ENCODE data around the gene SLC7A8. TPM values are rescaled to one million over a fixed set of nuclear protein-coding genes. Genes with fewer than 3 reads are reported as not detected.

The SLC7A8 gene
- total RNA-seq, 1 experiment from 2014 or later = 77.9 TPM

DNA sequence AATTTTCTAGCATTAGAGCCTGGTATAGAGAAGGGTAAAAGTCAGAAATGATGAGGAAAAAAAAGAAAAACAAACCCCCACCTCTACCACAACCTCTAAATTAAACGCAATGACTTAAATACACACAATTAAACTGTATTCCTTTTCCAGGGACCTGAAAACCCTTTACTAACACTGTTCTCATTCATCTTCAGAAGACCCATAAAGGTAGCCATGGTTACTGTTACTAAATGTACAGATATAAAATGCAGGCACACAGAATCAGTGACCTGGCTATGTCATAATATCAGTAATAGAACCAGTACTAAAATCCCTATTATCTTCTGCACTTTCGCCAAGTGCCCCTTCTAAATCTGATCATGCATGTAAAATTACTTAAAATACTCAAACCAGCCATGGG, 89.9 kb downstream of the SLC7A8 start:
- H3K4me2 ChIP-seq (ENCODE audit: insufficient read depth, insufficient read length, low read length) = peak overlapping the region; percentile 93
- no peak overlapping the region for H3K4ac ChIP-seq (ENCODE audit: low read depth, low read length)
- H3K36me3 Mint-ChIP-seq (ENCODE audit: insufficient read depth in 1 of 3, low read depth in 3 of 3) = peaks cover 36 to 62% (median 56%) of the 10 kb centered on the region in 3 experiments
- no peak overlapping the region for H3K27ac ChIP-seq (ENCODE audit: insufficient read length, low read depth, low read length)
- H2AK5ac ChIP-seq (ENCODE audit: insufficient read length, low read length) = no peak overlapping the region
- H3K4me3 Mint-ChIP-seq = no peak overlapping the region; a peak in 1 of 5 replicates
- H2AFZ ChIP-seq (ENCODE audit: low read length) = no peak overlapping the region
- peak overlapping the region; percentile 99 for H3K9ac ChIP-seq (ENCODE audit: extremely low read depth, insufficient read length, low read length)
- H3K9me3 Mint-ChIP-seq = no peaks in the 10 kb centered on the region
- no CpG with 5 or more reads among the region's 2 CpGs for WGBS (ENCODE audit: extremely low coverage, insufficient read length, low lambda C conversion rate)
- H3K18ac ChIP-seq (ENCODE audit: insufficient read length, low read depth, low read length) = no peak overlapping the region
- no peaks in the 10 kb centered on the region for H3K9me3 ChIP-seq (ENCODE audit: control insufficient read depth, low read depth, low read length)
- H3K14ac ChIP-seq (ENCODE audit: insufficient read depth, low read length) = no peak overlapping the region
- peaks cover 6% of the 10 kb centered on the region for H3K23me2 ChIP-seq (ENCODE audit: insufficient read length, low read depth, low read length, poor library complexity, severe bottlenecking)
- no peak overlapping the region for H3K56ac ChIP-seq (ENCODE audit: insufficient read length, low read depth, low read length)
- no peaks in the 10 kb centered on the region for H3K27me3 Mint-ChIP-seq (ENCODE audit: low read depth)
- H3K27me3 ChIP-seq (ENCODE audit: insufficient read depth, low read length) = no peaks in the 10 kb centered on the region
- H2BK15ac ChIP-seq (ENCODE audit: low read depth, low read length) = no peak overlapping the region
- H2BK20ac ChIP-seq (ENCODE audit: low read depth, low read length, poor library complexity, severe bottlenecking) = no peak overlapping the region
- H3T11ph ChIP-seq (ENCODE audit: low read length) = no peak overlapping the region
- H2BK120ac ChIP-seq (ENCODE audit: low read depth, low read length, poor library complexity, severe bottlenecking) = no peak overlapping the region
- no peak overlapping the region for H4K91ac ChIP-seq (ENCODE audit: insufficient read length, low read depth, low read length)
- H3K4me1 ChIP-seq (ENCODE audit: insufficient read depth, low read length) = peaks cover 2% of the 10 kb centered on the region; the same call in 1 of the 2 replicates
- no peak overlapping the region for H2BK12ac ChIP-seq (ENCODE audit: insufficient read length, low read depth, low read length)
- no peaks in the 10 kb centered on the region for H4K20me1 ChIP-seq (ENCODE audit: control insufficient read depth, insufficient read depth, insufficient read length)
- H3K4me1 Mint-ChIP-seq = peaks cover 14 to 25% of the 10 kb centered on the region in 2 experiments
- H4K5ac ChIP-seq (ENCODE audit: insufficient read length, low read depth, low read length) = no peak overlapping the region
- peaks cover 5% of the 10 kb centered on the region for H3K79me1 ChIP-seq (ENCODE audit: insufficient read depth, low read depth, low read length, poor library complexity, severe bottlenecking)
- H2BK5ac ChIP-seq (ENCODE audit: insufficient read length, low read length) = no peak overlapping the region
- TF ChIP-seq, protein P1, sequence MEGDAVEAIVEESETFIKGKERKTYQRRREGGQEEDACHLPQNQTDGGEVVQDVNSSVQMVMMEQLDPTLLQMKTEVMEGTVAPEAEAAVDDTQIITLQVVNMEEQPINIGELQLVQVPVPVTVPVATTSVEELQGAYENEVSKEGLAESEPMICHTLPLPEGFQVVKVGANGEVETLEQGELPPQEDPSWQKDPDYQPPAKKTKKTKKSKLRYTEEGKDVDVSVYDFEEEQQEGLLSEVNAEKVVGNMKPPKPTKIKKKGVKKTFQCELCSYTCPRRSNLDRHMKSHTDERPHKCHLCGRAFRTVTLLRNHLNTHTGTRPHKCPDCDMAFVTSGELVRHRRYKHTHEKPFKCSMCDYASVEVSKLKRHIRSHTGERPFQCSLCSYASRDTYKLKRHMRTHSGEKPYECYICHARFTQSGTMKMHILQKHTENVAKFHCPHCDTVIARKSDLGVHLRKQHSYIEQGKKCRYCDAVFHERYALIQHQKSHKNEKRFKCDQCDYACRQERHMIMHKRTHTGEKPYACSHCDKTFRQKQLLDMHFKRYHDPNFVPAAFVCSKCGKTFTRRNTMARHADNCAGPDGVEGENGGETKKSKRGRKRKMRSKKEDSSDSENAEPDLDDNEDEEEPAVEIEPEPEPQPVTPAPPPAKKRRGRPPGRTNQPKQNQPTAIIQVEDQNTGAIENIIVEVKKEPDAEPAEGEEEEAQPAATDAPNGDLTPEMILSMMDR (conservative IDR thresholded peaks at IDR 0.05) = no peak
- peaks cover 19% of the 10 kb centered on the region for H3K79me2 ChIP-seq (ENCODE audit: insufficient read depth, low read length)
- no peak for DNase-seq
- no peak overlapping the region for H3K27ac Mint-ChIP-seq
- no peak overlapping the region for H3K23ac ChIP-seq (ENCODE audit: insufficient read length, low read depth, low read length)
- H4K8ac ChIP-seq (replicated peaks; ENCODE audit: insufficient read length, low read depth, low read length) = no peak overlapping the region

Measured in H9 (cell line).